Measurements from ENCODE around the gene VIPR2. TPM values are rescaled to one million over a fixed set of nuclear protein-coding genes. Genes with fewer than 3 reads are reported as not detected.

VIPR2 gene
- total RNA-seq, 1 donor from 2014 or later = not detected

DNA sequence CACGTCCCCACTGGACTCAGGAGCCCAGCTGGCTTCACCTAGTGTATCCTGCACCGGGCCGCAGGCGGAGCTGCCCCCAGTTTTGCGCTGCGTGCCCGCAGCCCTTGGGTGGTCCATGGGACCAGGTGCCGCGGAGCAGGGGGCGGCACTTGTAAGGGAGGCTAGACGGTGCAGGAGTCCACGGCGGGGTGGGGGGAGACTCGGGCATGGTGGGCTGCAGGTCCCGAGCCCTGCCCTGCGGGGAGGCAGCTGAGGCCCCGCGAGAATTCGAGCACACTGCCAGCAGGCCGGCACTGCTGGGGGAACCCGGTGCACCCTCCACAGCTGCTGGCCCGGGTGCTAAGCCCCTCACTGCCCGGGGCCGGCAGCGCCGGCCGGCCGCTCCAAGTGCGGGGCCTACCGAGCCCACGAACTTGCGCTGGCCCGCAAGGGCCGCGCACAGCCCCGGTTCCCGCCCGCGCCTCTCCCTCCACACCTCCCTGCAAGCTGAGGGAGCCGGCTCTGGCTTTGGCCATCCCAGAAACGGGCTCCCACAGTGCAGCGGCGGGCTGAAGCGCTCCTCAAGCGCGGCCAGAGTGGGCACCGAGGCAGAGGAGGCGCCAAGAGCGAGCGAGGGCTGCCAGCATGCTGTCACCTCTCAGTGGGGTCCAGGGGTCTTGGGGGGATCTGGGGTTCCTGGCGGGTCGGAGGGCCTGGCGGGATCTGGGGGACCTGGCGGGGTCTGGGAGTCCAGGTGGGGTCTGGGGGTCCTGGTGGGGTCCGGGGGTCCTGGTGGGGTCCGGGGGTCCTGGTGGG lies 81.4 kb downstream of the VIPR2 start:
- Histone ChIP-seq H3K27me3 (ENCODE audit: control insufficient read depth, insufficient read depth, low read length) (no peaks in the 10 kb centered on the region), H3K36me3 (ENCODE audit: control insufficient read depth, insufficient read depth, low read length) (no peaks in the 10 kb centered on the region), H3K4me3 (ENCODE audit: low read depth, low read length) (no peak overlapping the region)
- TF ChIP-seq CTCF (IDR thresholded peaks at IDR 0.05; ENCODE audit: insufficient read depth, low read length, severe bottlenecking) = no peak
- DNase-seq (ENCODE audit: low read depth) (no peak), FAIRE-seq (no peak)

GRCh38 chr7:159062569-159062968 lies 82.1 kb downstream of the VIPR2 start:
- DNase-seq (ENCODE audit: low read depth) (no peak), FAIRE-seq (no peak)
- no peaks in the 10 kb centered on the region for H3K27me3 ChIP-seq (ENCODE audit: control insufficient read depth, insufficient read depth, low read length)
- H3K4me3 ChIP-seq (ENCODE audit: low read depth, low read length) = no peak overlapping the region
- no peak for TF ChIP-seq CTCF (IDR thresholded peaks at IDR 0.05; ENCODE audit: insufficient read depth, low read length, severe bottlenecking)
- H3K36me3 ChIP-seq (ENCODE audit: control insufficient read depth, insufficient read depth, low read length) = no peaks in the 10 kb centered on the region

DNA sequence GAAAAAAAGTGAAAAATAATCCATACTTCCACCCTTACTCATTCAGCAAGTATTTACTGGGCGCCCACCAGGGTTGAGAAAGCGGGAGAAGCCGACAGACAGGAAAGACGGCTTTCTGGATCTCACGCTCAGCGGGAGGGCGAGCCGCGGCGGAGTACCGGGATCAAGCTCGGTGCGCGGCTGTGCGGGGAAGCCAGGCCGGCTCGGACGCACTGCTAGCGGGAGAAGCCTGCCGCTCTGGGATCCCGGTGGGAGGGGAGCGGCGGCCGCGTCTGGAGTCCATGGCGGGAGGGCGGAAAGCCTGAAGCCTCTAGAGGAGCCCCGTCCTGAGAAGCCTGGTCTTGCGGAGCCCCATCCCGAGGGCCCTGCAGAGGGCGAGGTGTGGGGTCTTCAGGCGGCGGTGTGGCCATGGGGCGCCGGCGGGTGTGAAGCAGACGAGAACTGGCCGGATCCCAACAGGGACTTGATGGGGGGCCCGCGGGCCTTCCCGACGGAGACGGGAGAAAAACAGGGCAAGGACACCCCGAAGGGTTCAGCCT lies 82.9 kb downstream of the VIPR2 start:
- no peaks in the 10 kb centered on the region for H3K36me3 ChIP-seq (ENCODE audit: control insufficient read depth, insufficient read depth, low read length)
- no peak for TF ChIP-seq CTCF (IDR thresholded peaks at IDR 0.05; ENCODE audit: insufficient read depth, low read length, severe bottlenecking)
- no peak overlapping the region for H3K4me3 ChIP-seq (ENCODE audit: low read depth, low read length)
- H3K27me3 ChIP-seq (ENCODE audit: control insufficient read depth, insufficient read depth, low read length) = no peaks in the 10 kb centered on the region
- DNase-seq (ENCODE audit: low read depth) (no peak), FAIRE-seq (no peak)

DNA sequence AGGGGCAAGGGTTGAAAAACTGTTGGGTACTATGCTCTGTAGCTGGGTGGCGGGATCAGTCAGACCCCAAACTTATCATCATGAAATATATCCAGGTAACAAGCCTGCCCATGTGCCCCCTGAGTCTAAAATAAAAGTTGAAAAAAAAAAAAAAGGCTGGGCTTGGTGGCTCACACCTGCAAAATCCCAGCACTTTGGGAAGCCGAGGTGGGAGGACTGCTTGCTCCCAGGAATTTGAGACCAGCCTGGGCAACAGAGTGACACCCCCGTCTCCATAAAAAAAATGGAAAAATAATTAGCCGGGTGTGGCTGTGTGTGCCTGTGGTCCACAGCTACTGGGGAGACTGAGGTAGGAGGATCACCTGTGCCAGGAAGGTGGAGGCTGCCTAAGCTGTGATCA lies 83.5 kb downstream of the VIPR2 start:
- H3K27me3 ChIP-seq (ENCODE audit: control insufficient read depth, insufficient read depth, low read length) = no peaks in the 10 kb centered on the region
- H3K36me3 ChIP-seq (ENCODE audit: control insufficient read depth, insufficient read depth, low read length) = no peaks in the 10 kb centered on the region
- no peak overlapping the region for H3K4me3 ChIP-seq (ENCODE audit: low read depth, low read length)
- FAIRE-seq = no peak
- TF ChIP-seq CTCF (IDR thresholded peaks at IDR 0.05; ENCODE audit: insufficient read depth, low read length, severe bottlenecking) = no peak
- DNase-seq (ENCODE audit: low read depth) = no peak

DNA sequence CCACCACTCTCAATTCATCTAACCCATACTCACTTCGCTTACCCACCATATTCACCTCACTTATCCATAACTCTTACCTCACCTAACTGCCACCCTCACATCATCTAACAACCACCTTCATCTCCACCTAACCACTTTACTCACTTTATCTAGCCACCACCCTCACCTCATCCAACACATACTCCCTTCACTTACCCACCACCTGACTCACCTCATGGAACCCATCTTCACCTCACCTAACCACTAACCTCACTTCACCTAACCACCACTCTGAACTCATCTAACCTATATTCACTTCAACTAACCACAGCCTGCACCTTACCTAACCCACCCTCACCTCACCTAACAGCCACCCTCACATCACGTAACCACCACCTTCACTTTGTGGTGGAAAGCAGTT lies 84.2 kb downstream of the VIPR2 start:
- H3K27me3 ChIP-seq (ENCODE audit: control insufficient read depth, insufficient read depth, low read length) = no peaks in the 10 kb centered on the region
- H3K4me3 ChIP-seq (ENCODE audit: low read depth, low read length) = no peak overlapping the region
- FAIRE-seq (no peak), DNase-seq (ENCODE audit: low read depth) (no peak)
- no peaks in the 10 kb centered on the region for H3K36me3 ChIP-seq (ENCODE audit: control insufficient read depth, insufficient read depth, low read length)
- TF ChIP-seq CTCF (IDR thresholded peaks at IDR 0.05; ENCODE audit: insufficient read depth, low read length, severe bottlenecking) = no peak

Measured in bronchial epithelial cell (primary cell).